ENCODE results near the gene ADCK1. TPM values are rescaled to one million over a fixed set of nuclear protein-coding genes. Genes with fewer than 3 reads are reported as not detected.

The ADCK1 gene
- total RNA-seq, 1 experiment from 2014 or later = 11.4 TPM

GRCh38 chr14:77865455-77865854 lies 65.5 kb downstream of the ADCK1 start:
- H3K27ac Mint-ChIP-seq = no peak overlapping the region
- TF ChIP-seq, protein P1, sequence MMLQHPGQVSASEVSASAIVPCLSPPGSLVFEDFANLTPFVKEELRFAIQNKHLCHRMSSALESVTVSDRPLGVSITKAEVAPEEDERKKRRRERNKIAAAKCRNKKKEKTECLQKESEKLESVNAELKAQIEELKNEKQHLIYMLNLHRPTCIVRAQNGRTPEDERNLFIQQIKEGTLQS (CRISPR knock-in tag; conservative IDR thresholded peaks at IDR 0.05) = no peak
- TF ChIP-seq ZNF317 (CRISPR knock-in tag; IDR thresholded peaks at IDR 0.05; ENCODE audit: borderline replicate concordance, low read depth) (no peak), TEAD1 (CRISPR knock-in tag; IDR thresholded peaks at IDR 0.05) (no peak)
- H3K36me3 Mint-ChIP-seq = peaks cover 4% of the 10 kb centered on the region; the same call in 1 of the 2 replicates
- no peak for DNase-seq (ENCODE audit: low spot score)
- H3K9me3 Mint-ChIP-seq = peaks cover 5% of the 10 kb centered on the region
- H3K4me3 Mint-ChIP-seq = no peak overlapping the region
- no peaks in the 10 kb centered on the region for H3K27me3 Mint-ChIP-seq (ENCODE audit: low read depth)
- no peaks in the 10 kb centered on the region for H3K4me1 Mint-ChIP-seq
- ChIA-PET CTCF (no interaction called here), POLR2A (no interaction called here)
- ATAC-seq = no peak

GRCh38 chr14:77866932-77867331 lies 67.0 kb downstream of the ADCK1 start:
- peaks cover 4% of the 10 kb centered on the region; the same call in 1 of the 2 replicates for H3K36me3 Mint-ChIP-seq
- ChIA-PET CTCF (no interaction called here), POLR2A (no interaction called here)
- TF ChIP-seq HMGA2 (CRISPR knock-in tag; IDR thresholded peaks at IDR 0.05) (no peak), NR3C1 (CRISPR knock-in tag; conservative IDR thresholded peaks at IDR 0.05; ENCODE audit: low read depth) (no peak), ZNF138 (CRISPR knock-in tag; conservative IDR thresholded peaks at IDR 0.05) (no peak), MAX (CRISPR knock-in tag; IDR thresholded peaks at IDR 0.05) (no peak), GTF2I (CRISPR knock-in tag; conservative IDR thresholded peaks at IDR 0.05) (no peak), ZNF423 (CRISPR knock-in tag; IDR thresholded peaks at IDR 0.05) (no peak), ZNF425 (CRISPR knock-in tag; conservative IDR thresholded peaks at IDR 0.05) (no peak)
- H3K9me3 Mint-ChIP-seq = peaks cover 5% of the 10 kb centered on the region
- ATAC-seq (no peak), DNase-seq (ENCODE audit: low spot score) (no peak)
- H3K4me3 Mint-ChIP-seq = no peak overlapping the region
- no peaks in the 10 kb centered on the region for H3K4me1 Mint-ChIP-seq
- H3K27ac Mint-ChIP-seq = no peak overlapping the region
- no peaks in the 10 kb centered on the region for H3K27me3 Mint-ChIP-seq (ENCODE audit: low read depth)

DNA sequence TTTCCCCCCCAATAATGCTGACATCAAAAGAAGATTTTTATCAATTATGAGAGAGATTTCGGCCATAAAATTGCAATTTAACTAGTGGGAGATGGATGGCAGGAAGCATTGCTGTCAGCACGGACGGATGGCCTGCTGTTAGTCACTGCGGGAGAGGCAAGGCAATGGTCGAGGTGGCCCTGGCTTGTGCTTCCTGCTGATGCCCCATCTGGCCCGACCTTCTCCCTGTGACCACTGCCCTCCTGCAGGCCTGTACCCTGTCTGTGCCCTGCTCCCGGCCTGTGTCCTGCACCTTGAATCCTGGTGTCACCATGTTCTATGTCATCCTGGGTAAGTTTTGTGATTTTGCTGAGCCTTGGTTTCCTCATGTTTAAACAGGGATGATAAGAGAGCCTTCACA lies 67.6 kb downstream of the ADCK1 start:
- CTCF ChIA-PET = no interaction called here
- TF ChIP-seq RORB (CRISPR knock-in tag; IDR thresholded peaks at IDR 0.05) (no peak), NR2C2 (CRISPR knock-in tag; IDR thresholded peaks at IDR 0.05) (no peak), MAX (CRISPR knock-in tag; IDR thresholded peaks at IDR 0.05) (no peak), ARID4B (CRISPR knock-in tag; IDR thresholded peaks at IDR 0.05; ENCODE audit: borderline replicate concordance) (no peak), ZNF671 (CRISPR knock-in tag; IDR thresholded peaks at IDR 0.05) (no peak), E2F5 (CRISPR knock-in tag; IDR thresholded peaks at IDR 0.05) (no peak), FOXJ3 (CRISPR knock-in tag; IDR thresholded peaks at IDR 0.05; ENCODE audit: borderline replicate concordance) (no peak), ATF2 (CRISPR knock-in tag; IDR thresholded peaks at IDR 0.05; ENCODE audit: borderline replicate concordance, low read depth) (no peak), KAT7 (CRISPR knock-in tag; IDR thresholded peaks at IDR 0.05; ENCODE audit: borderline replicate concordance) (no peak), CDX4 (CRISPR knock-in tag; IDR thresholded peaks at IDR 0.05; ENCODE audit: borderline replicate concordance) (no peak)
- TF ChIP-seq, protein P2, sequence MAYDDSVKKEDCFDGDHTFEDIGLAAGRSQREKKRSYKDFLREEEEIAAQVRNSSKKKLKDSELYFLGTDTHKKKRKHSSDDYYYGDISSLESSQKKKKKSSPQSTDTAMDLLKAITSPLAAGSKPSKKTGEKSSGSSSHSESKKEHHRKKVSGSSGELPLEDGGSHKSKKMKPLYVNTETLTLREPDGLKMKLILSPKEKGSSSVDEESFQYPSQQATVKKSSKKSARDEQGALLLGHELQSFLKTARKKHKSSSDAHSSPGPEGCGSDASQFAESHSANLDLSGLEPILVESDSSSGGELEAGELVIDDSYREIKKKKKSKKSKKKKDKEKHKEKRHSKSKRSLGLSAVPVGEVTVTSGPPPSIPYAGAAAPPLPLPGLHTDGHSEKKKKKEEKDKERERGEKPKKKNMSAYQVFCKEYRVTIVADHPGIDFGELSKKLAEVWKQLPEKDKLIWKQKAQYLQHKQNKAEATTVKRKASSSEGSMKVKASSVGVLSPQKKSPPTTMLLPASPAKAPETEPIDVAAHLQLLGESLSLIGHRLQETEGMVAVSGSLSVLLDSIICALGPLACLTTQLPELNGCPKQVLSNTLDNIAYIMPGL (CRISPR knock-in tag; IDR thresholded peaks at IDR 0.05) = no peak

More for the DNA sequence above, 67.6 kb downstream of the ADCK1 start:
- DNase-seq (ENCODE audit: low spot score) (no peak), ATAC-seq (no peak)
- Mint-ChIP-seq H3K27ac (no peak overlapping the region), H3K36me3 (peaks cover 4% of the 10 kb centered on the region; the same call in 1 of the 2 replicates), H3K27me3 (ENCODE audit: low read depth) (no peaks in the 10 kb centered on the region), H3K4me1 (no peaks in the 10 kb centered on the region), H3K9me3 (peaks cover 5% of the 10 kb centered on the region), H3K4me3 (no peak overlapping the region)
- POLR2A ChIA-PET = no interaction called here

Measured in WTC11 (cell line).